Activated gamma-delta T cell (primary cell): ENCODE data around the gene ZNF503.

Experiments used
- DNase-seq: peaks from one replicate; lab custom pipeline; 2025; lab: John Stamatoyannopoulos, UW
- total RNA-seq, 2 donors: gene quantifications; one replicate each; lab custom pipeline; 2026; lab: John Stamatoyannopoulos, UW

The ZNF503 gene
- 0.20 to 0.39 reads per million in 2 donors for total RNA-seq

DNA sequence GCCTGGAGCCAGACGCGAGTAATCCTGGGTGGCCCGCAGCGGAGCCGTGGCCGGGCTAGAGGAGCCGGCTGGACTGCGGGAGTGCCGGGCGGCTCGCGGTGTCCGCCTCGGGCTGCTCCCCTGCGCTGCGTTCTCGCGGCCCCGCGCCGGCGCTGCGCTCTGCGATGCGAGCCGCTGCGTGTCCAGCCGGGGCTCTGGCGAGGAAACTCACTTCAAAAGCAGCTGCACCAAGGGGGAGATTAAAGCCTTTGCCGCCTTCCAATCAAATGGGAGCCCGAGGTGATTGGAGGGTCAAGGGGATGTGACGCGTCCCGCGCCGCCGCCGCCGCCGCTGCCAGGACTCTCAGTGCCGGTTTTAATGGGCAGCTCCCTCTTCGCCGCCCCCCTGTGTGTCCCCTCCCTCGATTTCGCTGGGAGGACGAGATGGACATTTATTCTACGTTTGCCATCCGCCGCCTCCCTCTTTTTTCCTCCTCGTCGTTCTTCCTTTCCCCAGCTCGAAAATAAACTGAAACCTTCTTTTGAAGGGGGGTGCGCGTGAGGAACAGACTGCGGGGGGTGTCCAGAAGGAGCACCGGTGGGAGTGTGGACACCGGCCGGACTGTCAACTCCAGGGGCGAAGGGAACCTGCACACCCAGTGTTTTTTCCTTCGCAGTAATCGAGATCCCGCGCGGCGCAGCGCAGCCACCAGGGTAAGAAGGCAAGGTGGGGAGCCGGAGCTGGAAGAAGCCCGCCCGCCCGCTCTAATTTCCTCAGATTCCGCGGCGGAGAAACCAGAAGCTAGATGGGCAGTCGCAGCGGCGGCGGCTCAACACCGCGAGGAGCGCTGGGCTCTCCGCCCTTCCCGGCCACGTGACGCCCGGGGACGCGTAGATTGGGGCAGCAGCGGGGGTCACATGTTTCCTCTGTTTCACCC, at the start of gene ZNF503:
Gene ZNF503, minus strand, starts transcription at position 196 of the 917 bp plus-strand sequence. CDS start 345 bp downstream, outside the sequence.
- DNase-seq: no peak

DNA sequence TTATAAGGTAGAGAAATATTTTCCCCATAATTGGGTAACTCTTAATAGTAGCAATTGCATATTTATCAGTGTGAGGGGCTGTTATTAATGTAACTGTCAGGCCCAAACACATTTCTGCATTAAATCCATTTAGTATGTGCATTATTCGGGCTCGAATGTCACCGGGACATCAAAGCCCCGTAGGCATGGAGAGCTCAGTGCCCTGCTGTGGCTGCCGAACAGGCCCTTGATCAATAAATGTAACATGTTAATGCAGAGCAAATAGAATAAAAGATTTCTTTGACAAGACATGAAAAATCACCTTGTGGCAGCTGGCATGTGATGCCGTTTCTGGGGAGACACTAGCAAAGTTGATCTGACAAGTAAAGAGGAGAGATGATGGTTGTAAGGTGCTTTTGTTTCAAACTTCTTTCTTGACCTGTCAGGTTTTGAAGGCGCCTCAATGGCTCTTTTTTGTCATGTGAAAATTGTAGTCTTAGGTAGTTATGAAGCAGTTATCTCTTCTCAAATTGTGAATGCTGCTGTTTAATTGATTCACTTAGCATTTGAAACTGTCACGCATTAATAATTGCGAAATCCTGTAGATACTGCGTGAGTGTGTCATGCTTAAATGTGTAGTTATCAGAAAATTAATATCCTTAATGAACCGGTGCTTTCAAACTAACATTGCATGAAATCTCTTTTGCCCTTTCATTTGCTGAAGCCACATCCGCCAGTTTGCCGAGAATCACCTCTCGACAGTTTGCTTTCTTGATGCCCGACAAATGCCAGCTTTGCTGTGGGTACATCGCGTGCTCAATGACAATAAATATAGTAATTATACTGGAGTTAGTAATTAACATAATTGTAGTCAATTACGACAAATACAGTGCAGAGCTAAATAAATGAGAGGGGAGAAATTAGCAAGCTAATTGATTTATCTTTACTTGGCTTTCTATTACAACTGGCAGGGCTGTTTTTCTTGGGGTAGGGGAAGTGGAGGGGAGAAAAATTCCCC, 49.4 kb upstream of the ZNF503 start:
- no peak for DNase-seq

DNA sequence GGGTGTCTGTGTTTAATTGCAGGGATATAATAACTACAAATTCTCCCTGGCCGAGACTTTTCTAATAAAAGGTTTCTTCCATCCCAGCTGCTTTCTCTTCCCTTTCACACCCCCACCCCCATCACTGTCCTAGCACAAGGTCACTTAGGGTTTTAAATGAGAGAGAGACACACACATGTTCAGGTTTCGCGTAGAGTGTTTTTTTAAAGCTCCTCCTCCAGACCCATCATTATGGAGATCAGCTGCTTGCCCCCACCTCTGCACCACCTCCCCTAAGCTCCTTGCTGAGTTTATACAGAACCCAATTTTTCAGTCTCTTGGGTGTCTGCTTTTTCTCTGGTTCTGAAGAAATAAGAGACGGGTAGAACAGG, 48.5 kb upstream of the ZNF503 start:
- no peak for DNase-seq

DNA sequence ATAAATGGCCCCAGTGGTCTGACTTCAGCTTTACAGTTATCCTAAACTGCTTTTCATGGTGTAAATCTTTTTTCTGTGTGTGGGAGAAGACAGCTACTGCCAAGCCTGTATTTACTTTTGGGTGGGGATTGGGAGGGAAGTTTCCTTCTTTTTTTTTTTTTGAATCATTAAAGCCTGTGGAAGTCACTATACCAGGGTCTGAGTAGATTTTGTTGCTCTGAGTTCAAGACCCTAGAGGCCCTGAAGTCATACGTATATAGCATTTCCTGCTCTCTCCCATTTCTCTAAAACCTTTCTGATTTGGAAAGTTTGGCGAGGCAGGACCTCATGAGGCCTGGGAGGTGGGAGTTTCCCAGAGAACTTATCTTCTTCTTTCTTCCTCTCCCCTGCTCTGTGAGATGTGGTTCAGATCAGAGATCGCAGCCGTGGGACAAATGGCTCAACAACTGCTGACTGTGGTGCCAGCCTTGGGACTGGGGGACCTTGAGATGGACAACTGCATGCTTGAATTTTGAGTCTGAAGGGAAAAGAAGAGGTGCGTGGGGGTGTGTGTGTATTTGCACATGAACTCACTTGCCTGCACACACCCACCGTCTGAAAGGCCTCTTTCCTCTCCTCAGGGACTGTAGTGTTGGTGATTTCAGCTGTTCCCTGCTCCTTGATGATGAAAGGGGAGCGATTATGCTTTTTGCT, 48.0 kb upstream of the ZNF503 start:
- DNase-seq: no peak

DNA sequence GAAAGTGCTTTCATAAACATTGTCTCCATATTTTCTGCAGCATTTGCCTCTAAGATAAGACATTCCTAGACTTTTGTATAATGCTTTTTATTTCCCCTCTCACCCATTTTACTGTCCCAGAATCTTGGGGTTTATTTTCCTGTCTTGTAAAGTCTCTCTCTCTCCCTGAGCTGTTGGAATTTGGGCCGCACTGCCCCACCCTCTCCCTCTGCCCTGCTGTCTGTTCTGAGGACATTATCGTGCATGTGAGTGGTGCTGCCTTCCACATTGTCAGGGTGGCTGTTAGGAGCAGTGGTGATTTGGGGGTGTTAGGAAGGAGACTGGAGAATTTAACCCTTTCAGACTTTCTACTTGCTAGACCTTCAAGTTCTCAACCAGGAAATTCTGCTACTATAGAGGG, 46.6 kb upstream of the ZNF503 start:
- no peak for DNase-seq

- DNase-seq: no peak
Observed at GRCh38 chr10:75446508-75446907, 44.9 kb upstream of the ZNF503 start.

- no peak for DNase-seq
Observed at GRCh38 chr10:75444781-75445386, 43.3 kb upstream of the ZNF503 start.

DNA sequence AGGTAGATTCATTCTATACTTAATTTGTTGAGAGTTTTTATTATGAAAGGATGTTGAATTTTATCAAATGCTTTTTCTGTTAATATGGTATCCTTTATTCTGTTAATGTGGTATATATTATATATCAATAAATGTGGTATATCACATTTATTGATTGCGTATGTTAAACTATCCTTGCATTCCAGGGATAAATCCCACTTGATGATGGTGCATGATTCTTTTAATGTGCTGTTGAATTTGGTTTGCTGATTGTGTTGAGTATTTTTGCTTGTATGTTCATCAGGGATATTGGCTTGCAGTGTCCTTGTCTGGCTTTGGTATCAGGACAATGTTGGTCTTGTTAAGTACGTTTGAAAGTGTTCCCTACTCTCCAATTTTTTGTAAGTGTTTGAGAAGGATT, 41.8 kb upstream of the ZNF503 start:
- DNase-seq: no peak

DNA sequence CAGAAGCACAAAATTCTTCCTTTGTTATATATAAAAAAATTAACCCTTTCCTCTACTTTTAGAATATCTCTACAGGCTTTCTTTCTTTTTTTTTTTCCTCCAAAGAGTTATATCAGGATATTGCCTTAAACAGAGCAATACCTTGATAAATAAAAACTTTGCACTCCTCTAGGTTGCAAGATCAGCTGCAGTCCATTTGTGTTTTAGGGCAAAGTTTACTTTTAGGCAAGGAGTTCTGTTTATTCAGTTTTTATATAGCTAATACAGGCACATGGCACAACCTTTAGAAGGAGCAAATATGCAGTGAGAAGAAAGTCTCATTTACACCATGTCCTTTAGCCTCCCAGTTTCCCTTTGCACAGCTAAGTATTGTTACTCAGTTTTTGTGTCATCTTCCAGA, 40.1 kb upstream of the ZNF503 start:
- no peak for DNase-seq

DNA sequence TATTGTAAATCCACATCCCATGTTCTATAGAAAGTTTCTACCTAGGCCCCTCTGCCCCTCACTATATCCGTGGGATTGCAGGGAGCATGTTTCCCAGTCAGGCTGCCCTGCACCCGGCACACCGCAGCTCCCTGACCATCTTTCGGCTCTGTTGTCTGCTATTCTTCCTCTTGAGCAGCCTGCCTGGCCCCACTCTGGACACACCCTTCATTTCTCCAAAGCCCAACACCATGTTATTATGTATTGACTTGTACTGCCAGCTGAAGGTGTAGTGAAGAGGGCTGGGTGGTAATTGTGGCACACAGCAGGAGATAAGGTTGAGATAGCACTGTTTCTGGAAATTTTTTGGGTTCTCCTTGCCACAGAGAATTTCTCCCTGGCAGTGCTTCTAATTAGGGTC, 39.6 kb upstream of the ZNF503 start:
- no peak for DNase-seq

DNA sequence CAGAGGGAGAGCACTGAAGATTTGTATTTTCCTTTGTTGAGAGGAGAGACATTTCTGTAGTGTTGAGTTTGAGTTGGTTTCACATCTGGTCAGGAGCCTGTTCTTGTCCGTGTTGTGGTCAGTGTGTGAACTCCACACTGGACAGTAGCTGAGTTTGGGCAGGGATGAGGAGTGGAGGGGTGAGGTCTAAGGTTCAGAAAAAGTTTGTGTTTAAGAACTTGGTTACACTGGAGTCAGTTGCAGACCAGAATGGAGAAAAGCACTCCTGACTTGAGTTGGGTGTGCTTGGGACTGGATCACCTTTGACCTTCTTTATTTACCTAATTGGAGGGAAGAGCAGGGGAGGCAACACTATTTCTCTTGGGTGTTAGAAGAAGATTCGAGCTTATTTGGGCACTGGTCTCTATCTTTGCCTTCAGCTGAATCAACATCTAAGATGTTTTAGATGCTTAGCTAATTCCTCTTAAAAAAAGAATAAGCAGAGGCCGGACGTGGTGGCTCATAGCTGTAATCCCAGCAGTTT, 38.8 kb upstream of the ZNF503 start:
- DNase-seq: no peak

DNA sequence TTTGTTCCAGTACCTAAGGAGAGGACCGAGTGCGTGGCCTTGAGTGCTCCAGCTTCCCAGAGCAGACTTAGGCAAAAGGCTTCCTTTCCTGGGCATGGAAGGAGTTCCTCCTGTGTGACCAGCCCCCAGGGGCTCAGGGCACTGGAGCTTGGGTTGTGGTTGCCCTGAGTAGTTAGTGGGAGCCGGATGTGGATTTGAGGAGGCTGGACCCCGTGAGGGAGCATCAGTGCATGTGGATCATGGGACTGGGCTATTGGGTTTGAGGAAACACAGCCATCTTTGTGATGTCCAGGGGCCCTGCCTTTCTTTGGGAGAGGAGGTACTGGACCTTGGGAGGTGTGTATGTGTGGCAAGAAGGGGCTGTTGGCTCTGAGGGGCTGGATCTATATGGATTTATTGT, 38.2 kb upstream of the ZNF503 start:
- no peak for DNase-seq

DNA sequence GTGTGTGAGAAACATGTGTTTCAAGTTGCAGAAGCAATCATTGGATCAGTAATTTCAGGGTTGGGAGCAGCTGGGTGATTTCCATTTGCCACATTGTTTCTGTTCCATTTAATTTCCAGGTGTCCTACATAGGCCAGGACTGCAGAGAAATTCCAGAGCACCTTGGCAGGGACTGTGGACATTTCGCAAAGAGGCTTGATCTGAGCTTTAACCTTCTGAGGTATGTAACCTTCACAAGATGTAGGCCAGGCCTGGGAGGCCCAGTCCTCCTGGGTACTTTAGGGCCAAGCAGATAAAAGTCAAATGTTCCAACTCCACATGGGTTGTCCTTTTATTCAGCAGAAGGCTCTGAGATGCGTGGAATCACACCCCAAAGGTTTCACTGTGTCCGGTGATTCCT, 36.7 kb upstream of the ZNF503 start:
- DNase-seq: no peak

DNA sequence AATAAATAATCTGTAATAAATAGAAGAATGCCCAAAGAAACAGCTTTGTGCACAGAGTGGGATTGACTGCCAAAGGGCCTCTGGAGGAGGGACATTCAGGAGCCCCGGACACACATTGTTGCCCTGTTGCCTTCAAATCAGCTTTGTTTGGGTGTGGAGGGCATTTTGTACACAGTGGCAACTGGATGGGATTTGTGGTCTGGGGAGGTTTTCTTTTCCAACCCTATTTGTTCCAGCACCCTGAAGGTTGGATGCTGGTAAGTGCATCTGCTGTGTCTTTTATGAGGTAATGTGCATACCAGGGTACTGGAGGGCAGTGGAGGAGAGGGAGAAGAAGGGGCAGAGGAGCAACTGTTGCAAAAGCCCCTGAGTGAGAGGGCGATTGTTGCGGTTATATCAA, 36.1 kb upstream of the ZNF503 start:
- DNase-seq: no peak

GRCh38 chr10:75436896-75437295, 35.3 kb upstream of the ZNF503 start:
- no peak for DNase-seq

GRCh38 chr10:75435291-75435690, 33.7 kb upstream of the ZNF503 start:
- DNase-seq: no peak

GRCh38 chr10:75434291-75434690, 32.7 kb upstream of the ZNF503 start:
- no peak for DNase-seq

GRCh38 chr10:75433216-75433615, 31.7 kb upstream of the ZNF503 start:
- no peak for DNase-seq

DNA sequence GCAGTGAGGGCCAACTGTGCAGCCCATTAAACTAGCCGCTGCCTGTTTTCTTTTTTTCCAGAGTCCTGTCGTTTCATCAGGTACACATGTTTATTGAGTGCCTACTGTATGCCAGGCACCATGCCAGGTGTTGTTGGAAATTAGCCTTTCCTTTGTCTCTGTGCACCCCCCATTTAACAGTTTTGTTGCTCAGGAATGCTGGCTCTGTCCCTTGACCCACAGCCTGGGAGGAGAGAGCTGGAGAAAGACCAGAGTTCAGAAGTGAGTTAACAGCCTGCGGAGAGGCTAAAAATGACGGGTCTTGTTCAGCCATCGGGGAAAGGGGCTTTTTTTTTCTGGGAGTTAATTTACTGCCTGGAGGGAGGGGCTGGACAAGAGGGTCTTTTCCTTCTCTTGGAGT, 31.2 kb upstream of the ZNF503 start:
- no peak for DNase-seq

- DNase-seq: no peak
Observed at GRCh38 chr10:75432176-75432575, 30.6 kb upstream of the ZNF503 start.
